RPMI8226 (cell line): ENCODE data around the gene COIL.

Source experiments
- DNase-seq: peaks from one replicate; pipeline ENCODE4 v3.0.0-alpha.2; 2015

The COIL gene

DNA sequence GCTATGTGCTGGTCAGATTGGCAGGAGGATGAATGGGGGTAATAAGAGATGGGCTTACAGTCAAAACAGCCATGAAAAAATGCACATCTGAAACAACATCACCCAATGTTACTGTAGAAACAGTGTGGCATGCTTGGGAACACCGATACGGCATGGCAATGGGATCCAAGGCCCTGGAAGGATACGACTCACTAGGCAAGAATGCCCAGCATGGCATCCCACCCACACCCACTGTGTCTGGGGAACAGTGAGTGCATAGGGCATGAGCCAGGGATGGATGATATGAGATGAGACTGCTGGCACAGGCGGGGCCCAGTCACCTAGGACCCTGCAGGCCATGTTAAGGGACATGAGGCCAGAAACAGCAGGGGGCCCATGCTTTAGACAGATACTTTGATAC, 58.5 kb downstream of the COIL start:
- no peak for DNase-seq

DNA sequence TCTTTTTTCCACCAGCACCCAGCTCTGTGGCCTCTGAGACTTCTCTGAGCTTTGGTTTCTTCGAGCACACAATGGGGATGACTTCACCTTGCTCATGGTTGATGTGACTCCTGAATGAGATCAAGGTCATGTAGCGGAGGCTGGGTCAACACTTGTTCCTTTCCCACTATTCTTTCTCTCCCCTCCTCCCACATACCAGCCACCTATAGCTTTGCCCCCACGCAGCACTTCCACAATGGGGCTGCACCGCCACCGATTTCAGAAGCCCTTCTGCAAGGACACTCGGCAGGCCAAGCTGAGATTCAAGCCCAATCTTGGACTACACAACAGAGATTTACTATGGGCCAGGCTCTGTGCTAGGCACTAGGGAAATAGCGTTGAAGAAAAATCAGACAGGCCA, 61.4 kb downstream of the COIL start:
- no peak for DNase-seq

DNA sequence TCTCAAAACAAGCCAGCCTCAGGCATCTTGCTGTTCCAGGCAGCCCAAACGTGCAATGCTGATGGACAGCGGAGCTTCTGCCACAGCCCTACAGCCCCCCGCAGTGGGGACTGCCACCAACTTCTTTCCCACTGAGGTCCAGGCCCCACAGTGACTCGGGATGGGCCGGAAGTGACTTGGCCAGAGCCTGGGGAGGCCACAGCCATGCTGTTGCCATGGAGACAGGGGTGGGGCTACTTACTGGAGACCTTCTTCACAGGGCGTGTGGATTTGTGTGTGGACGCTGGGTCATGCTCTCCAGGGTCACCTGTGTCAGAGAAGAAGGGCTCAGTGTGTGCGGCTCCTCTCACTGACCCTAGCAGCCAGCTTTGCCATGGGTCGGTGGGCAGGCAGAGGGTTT, 62.0 kb downstream of the COIL start:
- DNase-seq = no peak

DNA sequence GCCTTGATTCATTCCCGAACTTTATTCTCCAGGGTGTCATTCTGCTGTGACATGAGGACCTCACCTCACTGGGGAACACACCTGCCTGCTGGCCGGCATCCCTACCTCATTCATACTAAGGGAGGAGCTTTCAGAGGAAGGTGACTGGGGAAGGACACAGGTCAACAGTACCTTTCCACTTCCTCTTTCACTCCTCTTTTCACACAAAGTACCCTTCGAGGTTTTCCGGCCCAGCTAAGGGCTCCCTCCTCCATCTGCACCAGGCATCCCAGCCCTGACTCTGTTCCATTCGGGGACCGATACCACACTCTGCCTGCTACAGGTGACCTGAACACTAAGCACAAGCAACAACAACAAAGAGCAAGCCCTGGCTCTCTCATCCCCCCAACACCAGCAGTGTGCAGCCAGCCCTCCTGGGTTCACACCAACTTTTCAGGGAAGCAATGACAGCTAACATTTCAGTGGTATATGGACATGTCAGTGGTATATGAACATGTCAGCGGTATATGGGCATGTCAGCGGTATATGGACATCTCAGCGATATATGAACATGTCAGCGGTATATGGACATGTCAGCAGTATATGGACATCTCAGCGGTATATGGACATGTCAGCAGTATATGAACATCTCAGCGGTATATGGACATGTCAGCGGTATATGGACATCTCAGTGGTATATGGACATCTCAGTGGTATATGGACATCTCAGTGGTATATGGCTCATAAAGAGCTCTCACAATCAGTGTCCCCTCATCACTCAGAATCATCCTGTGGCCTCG, 63.0 kb downstream of the COIL start:
- DNase-seq = no peak

DNA sequence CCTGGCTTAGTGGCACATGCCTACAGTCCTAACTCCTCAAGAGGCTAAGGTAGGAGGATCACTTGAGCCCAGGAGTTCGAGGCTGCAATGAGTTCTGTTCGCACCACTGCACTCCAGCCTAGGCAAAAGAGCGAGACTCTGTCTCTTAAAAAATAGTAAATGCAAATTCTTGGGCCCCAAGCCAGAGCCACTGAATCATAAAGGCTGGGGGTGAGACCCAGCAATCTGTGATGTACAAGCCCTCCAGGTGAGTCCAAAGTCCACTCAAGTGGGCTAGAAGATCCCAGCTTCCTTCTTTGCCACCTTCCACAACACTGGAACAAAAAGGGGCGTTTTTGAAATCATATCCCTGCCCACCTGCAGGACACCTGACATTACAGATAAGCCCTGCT, 63.9 kb downstream of the COIL start:
- DNase-seq = no peak

DNA sequence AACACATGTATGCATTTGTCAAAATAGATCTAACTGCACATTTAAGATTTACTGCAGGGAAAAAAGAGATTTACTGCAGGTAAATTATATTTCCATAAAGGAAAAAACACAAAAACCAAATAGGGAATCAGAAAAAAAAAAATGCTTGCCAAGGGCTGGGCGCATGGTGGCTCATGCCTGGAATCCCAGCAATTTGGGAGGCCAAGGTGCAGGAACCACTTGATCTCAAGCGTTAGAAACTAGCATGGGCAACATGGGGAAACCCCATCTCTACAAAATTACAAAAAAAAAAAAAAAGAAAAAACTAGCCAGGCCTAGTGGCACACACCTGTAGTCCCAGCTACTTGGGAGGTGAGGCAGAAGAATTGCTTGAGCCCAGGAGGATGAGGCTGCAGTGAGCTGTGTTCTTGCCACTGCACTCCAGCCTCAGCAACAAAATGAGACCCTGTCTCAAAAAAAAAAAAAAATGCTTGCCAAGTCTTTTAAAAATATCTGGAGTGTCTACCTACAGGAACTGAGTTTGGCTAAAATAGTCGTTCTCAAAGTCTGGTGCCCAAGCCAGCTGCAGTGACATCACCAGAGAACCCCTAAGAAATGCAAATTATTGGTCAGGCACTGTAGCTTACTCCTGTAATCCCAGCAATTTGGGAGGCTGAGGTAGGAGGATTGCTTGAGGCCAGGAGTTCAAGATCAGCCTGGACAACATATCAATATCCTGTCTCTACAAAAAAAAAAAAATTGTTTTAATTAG, 64.5 kb downstream of the COIL start:
- DNase-seq = no peak

DNA sequence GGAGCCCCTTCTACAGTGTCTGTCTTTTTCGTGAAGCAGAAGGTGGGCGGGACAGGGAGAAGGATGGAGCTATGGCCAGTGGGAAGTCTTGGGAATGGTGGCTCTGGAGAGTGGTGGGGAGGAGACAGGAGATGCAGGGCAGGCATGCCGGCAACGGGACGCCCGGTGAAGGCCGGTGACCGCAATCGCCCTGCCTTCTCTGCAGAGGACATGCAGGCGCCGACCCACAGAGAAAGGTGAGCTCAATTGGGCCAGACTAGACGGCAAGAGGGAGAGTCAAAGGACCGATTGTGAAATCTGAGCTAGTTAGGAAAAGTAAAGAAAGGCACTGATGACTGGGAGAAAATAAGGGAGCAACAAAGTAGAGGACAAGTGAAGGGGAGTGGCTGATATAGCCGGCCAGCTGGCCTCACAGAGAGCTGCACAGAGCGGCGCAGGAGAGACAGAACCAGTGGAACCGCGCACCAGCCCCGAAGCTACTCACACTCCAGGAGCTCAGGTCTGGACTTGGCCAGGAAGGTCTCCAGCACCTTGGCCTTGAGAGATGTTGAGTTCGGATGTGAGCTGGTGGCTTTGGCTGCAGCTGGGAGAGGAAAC, 65.9 kb downstream of the COIL start:
- no peak for DNase-seq

DNA sequence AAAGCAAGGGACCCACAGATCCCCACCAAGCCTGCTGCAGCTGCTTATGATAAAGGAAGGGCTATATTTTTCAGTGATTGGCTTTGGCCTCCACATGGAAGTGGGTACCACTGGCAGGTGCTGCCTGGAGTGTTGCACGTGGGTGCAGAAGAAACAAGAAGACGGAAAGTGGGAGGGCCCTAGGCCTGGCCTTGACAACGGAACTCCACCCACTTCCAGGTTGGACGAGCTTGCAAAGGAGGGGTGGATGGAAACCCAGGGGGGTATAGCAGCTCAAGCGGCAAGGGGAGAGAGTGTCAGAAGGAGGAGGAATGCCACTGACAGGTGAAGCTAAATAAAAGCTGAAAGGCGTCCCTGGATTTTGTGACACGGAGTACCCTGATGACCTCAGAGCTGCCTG, 67.3 kb downstream of the COIL start:
- no peak for DNase-seq

DNA sequence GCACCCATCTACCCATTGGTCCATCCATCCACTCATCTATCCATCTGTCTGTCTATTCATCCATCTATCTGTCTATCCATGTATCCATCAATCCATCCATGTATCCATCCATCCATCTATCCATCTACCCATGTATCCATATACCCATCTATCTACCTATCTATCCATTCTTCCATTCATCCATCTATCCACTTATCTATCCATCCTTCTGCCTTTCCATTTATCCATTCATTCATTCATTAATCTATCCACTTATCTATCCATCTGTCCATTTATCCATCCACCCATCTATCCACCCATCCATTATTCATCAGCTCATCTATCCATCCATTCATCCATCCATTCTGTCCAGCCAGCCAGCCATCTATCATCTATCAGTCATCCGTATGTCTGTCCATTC, 68.5 kb downstream of the COIL start:
- no peak for DNase-seq

DNA sequence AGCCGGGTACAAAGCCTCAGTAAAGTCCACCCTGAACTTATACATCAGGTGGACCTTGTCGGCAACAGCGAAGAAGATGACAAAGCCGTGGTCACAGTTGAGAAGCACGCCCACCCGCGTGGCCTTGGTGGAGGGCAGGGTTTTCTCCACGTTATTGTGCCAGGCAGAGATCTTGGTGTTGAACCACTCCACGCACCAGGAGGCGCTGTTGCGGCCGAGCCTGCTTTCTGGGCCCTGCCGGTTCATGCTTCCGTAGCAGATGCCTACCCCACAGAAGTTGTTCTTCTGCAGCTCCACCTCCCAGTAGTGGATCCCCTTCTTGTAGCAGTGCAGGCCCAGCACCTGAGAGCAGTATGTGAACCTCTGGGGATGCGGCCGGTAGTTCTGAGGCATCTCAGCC, 69.1 kb downstream of the COIL start:
- DNase-seq = no peak

DNA sequence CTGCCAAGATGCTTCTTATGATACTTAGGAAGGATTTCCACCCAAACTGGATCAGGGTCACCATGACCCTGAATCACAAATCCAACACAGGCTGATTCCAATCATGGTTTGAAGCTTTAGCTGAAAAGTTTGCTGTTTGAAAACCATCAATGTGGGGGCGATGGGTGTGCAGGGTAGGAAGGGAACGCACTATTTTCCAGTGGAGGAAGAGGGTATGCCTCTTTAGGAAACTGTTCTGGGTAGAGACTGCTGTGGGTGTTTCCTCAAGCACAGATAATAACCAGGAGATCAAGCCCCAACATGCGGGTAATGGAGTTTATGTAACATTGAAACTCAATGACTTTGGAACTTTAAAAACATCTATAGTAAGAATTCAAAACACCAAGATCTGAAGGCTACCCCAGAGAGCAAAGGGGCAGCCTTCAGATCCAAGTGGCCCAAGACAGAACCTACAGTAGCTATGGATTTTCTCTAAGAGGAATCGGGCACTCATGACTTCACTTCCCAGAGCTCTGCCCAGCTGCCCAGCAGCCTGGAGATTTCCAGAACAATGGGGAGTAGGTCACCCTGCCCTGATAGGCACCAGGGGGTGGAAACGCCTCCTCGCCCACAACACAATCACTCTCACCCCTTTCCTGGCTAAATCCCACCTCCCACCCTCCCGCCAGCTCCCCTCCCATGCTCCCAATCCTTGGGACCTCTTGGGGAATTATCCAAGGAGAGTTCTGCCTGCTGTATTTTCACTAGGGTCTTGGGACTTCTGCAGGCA, 69.8 kb downstream of the COIL start:
- DNase-seq = no peak

DNA sequence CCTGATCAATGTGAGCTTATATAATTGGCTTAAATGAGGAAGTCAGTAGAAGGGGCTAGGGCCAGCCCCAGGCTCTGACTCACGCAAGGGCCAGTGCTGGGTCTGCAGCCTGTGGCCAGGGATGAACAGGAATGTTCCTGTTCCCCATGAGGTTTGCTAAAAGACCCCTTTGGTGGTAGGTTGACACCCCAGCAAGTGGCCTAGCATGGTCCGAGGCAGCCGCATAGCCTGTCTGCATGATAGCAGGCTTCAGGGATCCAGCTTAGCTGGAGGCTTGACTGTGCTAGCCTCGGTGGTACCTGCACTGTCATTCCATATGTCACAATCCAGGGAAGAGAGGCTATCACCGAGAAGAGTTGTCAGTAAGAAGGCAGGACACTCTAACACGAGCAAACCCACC, 70.5 kb downstream of the COIL start:
- no peak for DNase-seq
